ENCODE results near the gene ENOX1.

The ENOX1 gene

GRCh38 chr13:43446126-43446525 lies 340.6 kb downstream of the ENOX1 start:
- no peak overlapping the region for H2AK5ac ChIP-seq (ENCODE audit: low read length)
- no peak overlapping the region for H3K14ac ChIP-seq (ENCODE audit: low read length)

DNA sequence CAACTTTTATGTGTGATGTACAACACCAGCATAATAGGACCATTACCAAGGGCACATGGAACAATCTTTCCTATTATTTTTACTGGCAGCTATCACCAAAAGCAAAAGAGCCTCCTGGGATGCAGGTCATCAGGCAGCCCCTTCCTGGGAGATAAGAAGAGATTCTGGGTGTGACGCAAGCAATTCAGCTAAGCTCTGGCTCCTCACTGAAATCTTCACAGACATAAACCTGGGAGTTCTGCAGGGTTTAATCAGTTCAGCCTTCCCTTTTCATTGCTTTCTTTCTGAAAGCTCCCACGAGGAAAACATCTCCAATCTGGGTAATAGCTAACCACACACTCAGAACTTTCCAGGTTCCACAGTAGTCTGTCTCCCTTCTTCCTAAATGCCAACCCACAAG lies 341.1 kb downstream of the ENOX1 start:
- H4K12ac ChIP-seq (ENCODE audit: low read depth, low read length) = no peak overlapping the region
- no peak overlapping the region for H3K27ac ChIP-seq (ENCODE audit: low read depth, low read length)
- no peak for DNase-seq
- H3K79me1 ChIP-seq (ENCODE audit: low read length) = no peaks in the 10 kb centered on the region
- no peak overlapping the region for H2AFZ ChIP-seq (ENCODE audit: insufficient read depth, low read length, poor library complexity)
- H3K14ac ChIP-seq (ENCODE audit: low read length) = no peak overlapping the region
- no peak overlapping the region for H2AK5ac ChIP-seq (ENCODE audit: low read length)
- no peaks in the 10 kb centered on the region for H3K79me2 ChIP-seq (ENCODE audit: control insufficient read depth, insufficient read depth, low read length, poor library complexity)
- no peak overlapping the region for H3K4ac ChIP-seq (ENCODE audit: low read depth, low read length)
- peaks cover 0 to 3% of the 10 kb centered on the region in 2 experiments for H3K4me1 ChIP-seq (ENCODE audit: control insufficient read depth in 1 of 2, insufficient read depth in 2 of 2, low read length in 2 of 2)
- no peak overlapping the region for H3K18ac ChIP-seq (ENCODE audit: low read length)
- H4K8ac ChIP-seq (ENCODE audit: low read depth, low read length) = no peak overlapping the region
- H2BK5ac ChIP-seq (ENCODE audit: low read depth, low read length, poor library complexity) = no peak overlapping the region
- no peaks in the 10 kb centered on the region for H3K27me3 ChIP-seq (ENCODE audit: insufficient read depth, low read length)
- H3K36me3 ChIP-seq (ENCODE audit: control insufficient read depth in 1 of 2, insufficient read depth in 2 of 2, low read length in 2 of 2) = no peaks in the 10 kb centered on the region
- H3K9ac ChIP-seq (ENCODE audit: low read length) = no peak overlapping the region
- no peaks in the 10 kb centered on the region for H3K9me3 ChIP-seq (ENCODE audit: insufficient read depth, low read depth, low read length)
- H3K4me3 ChIP-seq (ENCODE audit: low read depth, low read length) = no peak overlapping the region
- H3K23ac ChIP-seq (ENCODE audit: low read length) = no peak overlapping the region
- H3K4me2 ChIP-seq (ENCODE audit: low read length) = no peak overlapping the region
- no peak overlapping the region for H2BK120ac ChIP-seq (ENCODE audit: insufficient read depth, low read length, poor library complexity)
- H2BK12ac ChIP-seq (ENCODE audit: low read length) = no peak overlapping the region
- WGBS (ENCODE audit: extremely low coverage, insufficient coverage, insufficient read length) = no CpG with 5 or more reads among the region's 2 CpGs
- H4K91ac ChIP-seq (ENCODE audit: low read depth, low read length) = no peak overlapping the region

More at GRCh38 chr13:43446126-43446525, 340.6 kb downstream of the ENOX1 start:
- no peak for DNase-seq
- Histone ChIP-seq H4K8ac (ENCODE audit: low read depth, low read length) (no peak overlapping the region), H3K27me3 (ENCODE audit: insufficient read depth, low read length) (no peaks in the 10 kb centered on the region), H2AFZ (ENCODE audit: insufficient read depth, low read length, poor library complexity) (no peak overlapping the region), H3K27ac (ENCODE audit: low read depth, low read length) (no peak overlapping the region), H2BK5ac (ENCODE audit: low read depth, low read length, poor library complexity) (no peak overlapping the region), H3K79me2 (ENCODE audit: control insufficient read depth, insufficient read depth, low read length, poor library complexity) (no peaks in the 10 kb centered on the region), H3K36me3 (ENCODE audit: control insufficient read depth in 1 of 2, insufficient read depth in 2 of 2, low read length in 2 of 2) (no peaks in the 10 kb centered on the region), H3K9ac (ENCODE audit: low read length) (no peak overlapping the region), H4K12ac (ENCODE audit: low read depth, low read length) (no peak overlapping the region), H3K4me2 (ENCODE audit: low read length) (no peak overlapping the region), H3K9me3 (ENCODE audit: insufficient read depth, low read depth, low read length) (no peaks in the 10 kb centered on the region), H3K4me3 (ENCODE audit: low read depth, low read length) (no peak overlapping the region), H3K4me1 (ENCODE audit: control insufficient read depth in 1 of 2, insufficient read depth in 2 of 2, low read length in 2 of 2) (peaks cover 0 to 3% of the 10 kb centered on the region in 2 experiments), H3K4ac (ENCODE audit: low read depth, low read length) (no peak overlapping the region), H2BK12ac (ENCODE audit: low read length) (no peak overlapping the region), H3K79me1 (ENCODE audit: low read length) (no peaks in the 10 kb centered on the region), H2BK120ac (ENCODE audit: insufficient read depth, low read length, poor library complexity) (no peak overlapping the region), H3K18ac (ENCODE audit: low read length) (no peak overlapping the region), H3K23ac (ENCODE audit: low read length) (no peak overlapping the region), H4K91ac (ENCODE audit: low read depth, low read length) (no peak overlapping the region)
- WGBS (ENCODE audit: extremely low coverage, insufficient coverage, insufficient read length) = no CpG with 5 or more reads among the region's 1 CpG

GRCh38 chr13:43444081-43444480 lies 342.7 kb downstream of the ENOX1 start:
- DNase-seq = no peak
- no CpG with 5 or more reads among the region's 4 CpGs for WGBS (ENCODE audit: extremely low coverage, insufficient coverage, insufficient read length)
- H3K79me2 ChIP-seq (ENCODE audit: control insufficient read depth, insufficient read depth, low read length, poor library complexity) = no peaks in the 10 kb centered on the region

DNA sequence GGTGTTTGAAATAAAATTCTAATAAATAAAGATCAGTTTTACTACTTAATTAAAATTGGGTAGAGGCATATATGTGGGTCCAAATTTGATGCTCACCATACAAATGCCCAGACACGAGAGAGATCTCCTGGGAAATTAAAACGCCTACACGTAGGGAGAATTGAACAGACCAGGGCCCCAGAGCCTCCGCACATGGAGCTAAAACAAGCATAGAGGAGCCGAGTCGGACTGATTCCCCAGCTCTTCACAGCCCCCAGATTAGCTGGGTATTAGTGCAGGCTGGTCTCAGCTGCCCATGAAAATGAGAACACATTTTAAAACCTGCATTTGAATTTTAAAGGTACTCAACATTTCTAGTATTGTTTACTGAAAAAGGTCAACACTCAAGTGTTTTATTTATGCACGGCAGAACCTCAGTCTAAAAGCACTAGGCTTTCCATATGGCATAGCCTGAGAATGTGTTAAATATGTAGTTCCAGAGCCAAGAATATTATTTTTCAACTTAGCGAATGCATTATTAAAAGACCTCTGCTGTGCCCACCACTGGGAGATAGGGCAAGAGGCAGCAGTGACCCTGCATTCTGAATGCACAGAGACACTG lies 344.8 kb downstream of the ENOX1 start:
- Histone ChIP-seq H3K23ac (ENCODE audit: low read length) (no peak overlapping the region), H3K4me3 (ENCODE audit: low read depth, low read length) (no peak overlapping the region), H4K12ac (ENCODE audit: low read depth, low read length) (no peak overlapping the region), H3K14ac (ENCODE audit: low read length) (no peak overlapping the region), H3K79me1 (ENCODE audit: low read length) (no peaks in the 10 kb centered on the region), H3K4me2 (ENCODE audit: low read length) (no peak overlapping the region), H2BK5ac (ENCODE audit: low read depth, low read length, poor library complexity) (no peak overlapping the region), H3K27ac (ENCODE audit: low read depth, low read length) (no peak overlapping the region), H4K8ac (ENCODE audit: low read depth, low read length) (no peak overlapping the region), H4K91ac (ENCODE audit: low read depth, low read length) (no peak overlapping the region), H2BK12ac (ENCODE audit: low read length) (no peak overlapping the region), H2AK5ac (ENCODE audit: low read length) (no peak overlapping the region), H3K79me2 (ENCODE audit: control insufficient read depth, insufficient read depth, low read length, poor library complexity) (no peaks in the 10 kb centered on the region), H3K4me1 (ENCODE audit: control insufficient read depth in 1 of 2, insufficient read depth in 2 of 2, low read length in 2 of 2) (peaks cover 0 to 3% of the 10 kb centered on the region in 2 experiments), H3K27me3 (ENCODE audit: insufficient read depth, low read length) (no peaks in the 10 kb centered on the region), H3K9ac (ENCODE audit: low read length) (no peak overlapping the region), H3K36me3 (ENCODE audit: control insufficient read depth in 1 of 2, insufficient read depth in 2 of 2, low read length in 2 of 2) (no peaks in the 10 kb centered on the region), H2AFZ (ENCODE audit: insufficient read depth, low read length, poor library complexity) (no peak overlapping the region), H3K9me3 (ENCODE audit: insufficient read depth, low read depth, low read length) (no peaks in the 10 kb centered on the region), H2BK120ac (ENCODE audit: insufficient read depth, low read length, poor library complexity) (no peak overlapping the region), H3K18ac (ENCODE audit: low read length) (no peak overlapping the region), H3K4ac (ENCODE audit: low read depth, low read length) (no peak overlapping the region)
- no peak for DNase-seq
- no CpG with 5 or more reads among the region's 8 CpGs for WGBS (ENCODE audit: extremely low coverage, insufficient coverage, insufficient read length)

More at GRCh38 chr13:43444081-43444480, 342.7 kb downstream of the ENOX1 start:
- Histone ChIP-seq H3K79me1 (ENCODE audit: low read length) (no peaks in the 10 kb centered on the region), H3K36me3 (ENCODE audit: control insufficient read depth in 1 of 2, insufficient read depth in 2 of 2, low read length in 2 of 2) (no peaks in the 10 kb centered on the region), H3K4me1 (ENCODE audit: control insufficient read depth in 1 of 2, insufficient read depth in 2 of 2, low read length in 2 of 2) (peaks cover 0 to 3% of the 10 kb centered on the region in 2 experiments), H2BK120ac (ENCODE audit: insufficient read depth, low read length, poor library complexity) (no peak overlapping the region), H2BK5ac (ENCODE audit: low read depth, low read length, poor library complexity) (no peak overlapping the region), H2BK12ac (ENCODE audit: low read length) (no peak overlapping the region), H3K18ac (ENCODE audit: low read length) (no peak overlapping the region), H4K91ac (ENCODE audit: low read depth, low read length) (no peak overlapping the region), H4K8ac (ENCODE audit: low read depth, low read length) (no peak overlapping the region), H3K27me3 (ENCODE audit: insufficient read depth, low read length) (no peaks in the 10 kb centered on the region), H2AK5ac (ENCODE audit: low read length) (no peak overlapping the region), H3K4me2 (ENCODE audit: low read length) (no peak overlapping the region), H3K4ac (ENCODE audit: low read depth, low read length) (no peak overlapping the region), H4K12ac (ENCODE audit: low read depth, low read length) (no peak overlapping the region), H2AFZ (ENCODE audit: insufficient read depth, low read length, poor library complexity) (no peak overlapping the region), H3K9ac (ENCODE audit: low read length) (no peak overlapping the region), H3K4me3 (ENCODE audit: low read depth, low read length) (no peak overlapping the region), H3K14ac (ENCODE audit: low read length) (no peak overlapping the region), H3K23ac (ENCODE audit: low read length) (no peak overlapping the region), H3K9me3 (ENCODE audit: insufficient read depth, low read depth, low read length) (no peaks in the 10 kb centered on the region), H3K27ac (ENCODE audit: low read depth, low read length) (no peak overlapping the region)
